Urothelium cell line (cell line): Measurements from ENCODE around the gene PIP5K1C.

Source experiments
- DNase-seq: peaks from one replicate; pipeline ENCODE4 v3.0.0; 2011; ENCODE audit warnings: low spot score, mixed read lengths
- FAIRE-seq: peaks from 2 replicates; lab custom pipeline; 2011; peaks lifted over from hg19 to GRCh38; lab: Jason Lieb, UNC

PIP5K1C gene

GRCh38 chr19:3664879-3665642 lies 35.2 kb downstream of the PIP5K1C start:
- DNase-seq (no peak), FAIRE-seq (no peak)

- FAIRE-seq (no peak), DNase-seq (no peak)
These were observed 36.4 kb downstream of the PIP5K1C start for GRCh38 chr19:3663838-3664237.

GRCh38 chr19:3661284-3662238 lies 38.7 kb downstream of the PIP5K1C start:
- no peak for DNase-seq
- no peak for FAIRE-seq

- FAIRE-seq (no peak), DNase-seq (no peak)
These were observed 39.6 kb downstream of the PIP5K1C start for GRCh38 chr19:3660493-3661219.

- FAIRE-seq (no peak), DNase-seq (no peak)
These were observed 40.5 kb downstream of the PIP5K1C start for GRCh38 chr19:3659746-3660112.

- FAIRE-seq = no peak
- no peak for DNase-seq
These were observed 41.2 kb downstream of the PIP5K1C start for GRCh38 chr19:3658870-3659745.

- DNase-seq = no peak
- no peak for FAIRE-seq
These were observed 42.0 kb downstream of the PIP5K1C start for GRCh38 chr19:3658004-3658869.

- DNase-seq (no peak), FAIRE-seq (no peak)
These were observed 42.9 kb downstream of the PIP5K1C start for GRCh38 chr19:3657395-3657769.

- FAIRE-seq (no peak), DNase-seq (peak; percentile 15)
These were observed 43.4 kb downstream of the PIP5K1C start for GRCh38 chr19:3656747-3657394.

- DNase-seq (peak; percentile 20), FAIRE-seq (no peak)
These were observed 44.1 kb downstream of the PIP5K1C start for GRCh38 chr19:3656073-3656746.

- DNase-seq = peak; percentile 93
- no peak for FAIRE-seq
These were observed 44.7 kb downstream of the PIP5K1C start for GRCh38 chr19:3655402-3656072.

GRCh38 chr19:3653865-3654513 lies 46.3 kb downstream of the PIP5K1C start:
- FAIRE-seq (no peak), DNase-seq (no peak)

GRCh38 chr19:3653081-3653795 lies 47.0 kb downstream of the PIP5K1C start:
- DNase-seq = no peak
- FAIRE-seq = no peak

GRCh38 chr19:3652422-3652821 lies 47.8 kb downstream of the PIP5K1C start:
- DNase-seq = no peak
- FAIRE-seq = no peak

- DNase-seq (no peak), FAIRE-seq (no peak)
These were observed 48.6 kb downstream of the PIP5K1C start for GRCh38 chr19:3651684-3652083.

- FAIRE-seq (no peak), DNase-seq (no peak)
These were observed 50.4 kb downstream of the PIP5K1C start for GRCh38 chr19:3649888-3650287.
